ENCODE results near the gene CHST3.
"Not testable (repeated sequence)": the region's sequence is repeated elsewhere in the genome, so short reads cannot be mapped to it uniquely, and the experiment has no call there.

CHST3 gene

DNA sequence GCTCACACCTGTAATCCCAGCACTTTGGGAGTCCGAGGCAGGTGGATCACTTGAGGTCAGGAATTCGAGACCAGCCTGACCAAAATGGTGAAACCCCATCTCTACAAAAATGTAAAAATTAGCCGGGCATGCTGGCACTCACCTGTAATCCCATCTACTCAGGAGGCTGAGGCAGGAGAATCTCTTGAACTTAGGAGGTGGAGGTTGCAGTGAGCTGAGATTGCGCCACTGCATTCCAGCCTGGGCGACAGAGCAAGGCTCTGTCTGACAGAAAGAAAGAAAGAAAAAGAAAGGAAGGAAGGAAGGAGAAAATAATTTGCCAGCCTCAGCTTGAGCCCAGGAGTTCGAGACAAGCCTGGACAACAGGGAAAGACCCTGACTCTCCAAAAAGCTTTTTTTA lies 24.7 kb downstream of the CHST3 start:
- DNase-seq (ENCODE audit: extremely low read depth in 1 of 2, low read depth in 1 of 2) = not testable (repeated sequence)

DNA sequence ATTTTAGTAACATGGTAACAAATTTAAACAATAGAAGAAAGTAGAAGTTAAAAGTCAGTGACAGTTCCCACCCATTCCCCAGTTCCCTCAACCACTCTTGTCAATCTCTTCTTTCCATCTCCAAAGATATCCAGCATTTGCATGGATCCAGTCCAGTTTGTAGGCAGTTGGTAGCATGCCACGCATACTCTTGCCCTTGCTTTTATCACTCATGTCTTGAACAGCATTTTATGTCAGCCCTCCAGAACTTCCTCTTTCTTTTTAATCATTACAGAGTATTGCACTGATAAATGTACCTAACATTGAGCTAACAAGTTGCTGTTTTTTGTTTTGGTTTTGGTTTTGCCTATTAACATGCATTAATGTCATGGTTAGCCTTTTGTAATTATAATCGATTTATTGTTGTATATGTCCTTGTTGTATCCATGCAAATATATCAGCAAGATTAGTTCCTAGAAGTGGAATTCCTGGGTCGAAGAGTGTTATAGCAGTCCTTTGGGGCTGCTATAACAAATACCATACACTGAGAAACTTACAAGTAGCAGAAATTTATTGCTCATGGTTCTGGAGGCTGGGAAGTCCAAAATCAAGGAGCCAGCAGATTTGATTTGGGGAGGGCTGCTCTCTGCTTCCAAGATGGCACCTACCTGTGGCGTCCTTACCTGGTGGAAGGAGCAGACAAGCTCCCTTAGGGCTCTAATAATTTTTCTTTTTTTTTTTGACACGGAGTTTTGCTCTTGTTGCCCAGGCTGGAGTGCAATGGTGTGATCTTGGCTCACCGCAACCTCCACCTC lies 25.7 kb downstream of the CHST3 start:
- no peak for DNase-seq (ENCODE audit: extremely low read depth in 1 of 2, low read depth in 1 of 2)

DNA sequence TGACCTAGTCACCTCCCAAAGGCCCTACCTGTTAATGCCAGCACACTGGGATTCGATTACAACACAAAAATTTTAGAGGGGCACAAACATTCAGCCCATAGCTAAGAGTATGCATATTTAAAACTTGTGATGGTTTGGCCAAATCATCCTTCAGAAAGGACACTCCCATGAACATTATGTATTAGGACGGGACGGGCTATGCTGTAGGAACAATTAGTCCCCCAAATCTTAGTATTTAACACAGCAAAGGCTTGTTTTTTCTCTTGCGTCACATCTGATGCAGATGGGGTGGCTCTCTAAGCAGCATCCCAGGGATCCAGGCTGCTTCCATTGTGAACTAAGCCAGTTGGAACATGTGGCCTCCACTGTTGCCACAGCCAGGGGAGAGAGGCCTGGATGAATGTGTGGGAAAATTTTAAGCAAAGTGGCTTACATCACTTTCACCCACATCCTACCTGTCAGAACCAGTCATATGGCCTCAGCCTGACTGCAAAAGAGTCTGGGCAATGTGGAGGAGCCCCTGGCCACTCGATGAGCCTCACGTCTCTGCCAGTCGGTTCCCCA lies 26.6 kb downstream of the CHST3 start:
- no peak for DNase-seq (ENCODE audit: extremely low read depth in 1 of 2, low read depth in 1 of 2)

DNA sequence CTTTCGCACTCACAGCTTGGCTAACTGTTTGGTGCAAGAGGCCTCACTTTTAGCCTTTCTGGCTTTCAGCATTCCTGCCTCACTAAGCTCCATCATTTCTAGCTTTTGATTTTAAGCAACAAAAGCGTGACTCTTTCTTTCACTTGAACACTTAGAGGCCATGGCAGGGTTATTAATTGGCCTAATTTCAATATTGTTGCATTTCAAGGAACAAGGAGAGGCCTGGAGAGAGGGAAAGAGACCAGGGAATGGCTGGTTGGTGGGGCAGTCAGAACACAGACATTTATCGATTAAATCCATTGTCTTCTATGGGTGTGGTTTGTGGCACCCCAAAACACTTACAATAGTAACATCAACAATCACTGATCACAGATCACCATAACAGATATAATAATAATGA lies 31.3 kb downstream of the CHST3 start:
- no peak for DNase-seq (ENCODE audit: extremely low read depth in 1 of 2, low read depth in 1 of 2)

DNA sequence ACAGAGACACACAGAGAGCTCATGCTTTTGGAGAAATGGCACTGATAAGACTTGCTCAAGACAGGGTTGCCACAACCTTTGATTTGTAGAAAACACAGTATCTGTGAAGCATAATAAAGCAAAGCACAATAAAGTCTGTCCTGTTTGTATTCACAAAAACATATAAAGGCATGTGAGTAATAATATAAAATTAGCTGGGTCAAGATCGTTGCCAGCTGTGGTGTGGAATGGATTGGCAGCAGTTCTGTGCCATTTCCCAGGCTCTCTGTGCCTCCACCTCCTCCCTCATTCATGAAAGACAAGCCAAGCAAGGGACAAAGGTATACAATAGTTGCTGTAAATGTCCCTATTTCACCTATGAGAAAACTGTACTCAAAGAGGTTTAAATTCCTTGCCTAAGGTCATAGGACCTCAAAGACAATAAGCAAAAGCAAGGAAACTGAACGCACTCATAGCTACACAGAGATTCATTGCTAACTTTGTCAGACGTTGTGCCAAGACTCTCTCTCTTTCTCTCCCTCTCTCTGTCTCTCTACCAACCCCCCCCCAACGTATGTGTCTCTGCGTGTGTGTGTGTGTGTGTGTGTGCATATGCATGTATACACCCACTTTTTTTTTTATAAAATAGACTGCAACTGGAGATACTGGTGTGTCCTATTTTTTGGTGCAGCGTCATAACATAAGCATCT lies 31.8 kb downstream of the CHST3 start:
- DNase-seq (ENCODE audit: extremely low read depth in 1 of 2, low read depth in 1 of 2) = no peak

DNA sequence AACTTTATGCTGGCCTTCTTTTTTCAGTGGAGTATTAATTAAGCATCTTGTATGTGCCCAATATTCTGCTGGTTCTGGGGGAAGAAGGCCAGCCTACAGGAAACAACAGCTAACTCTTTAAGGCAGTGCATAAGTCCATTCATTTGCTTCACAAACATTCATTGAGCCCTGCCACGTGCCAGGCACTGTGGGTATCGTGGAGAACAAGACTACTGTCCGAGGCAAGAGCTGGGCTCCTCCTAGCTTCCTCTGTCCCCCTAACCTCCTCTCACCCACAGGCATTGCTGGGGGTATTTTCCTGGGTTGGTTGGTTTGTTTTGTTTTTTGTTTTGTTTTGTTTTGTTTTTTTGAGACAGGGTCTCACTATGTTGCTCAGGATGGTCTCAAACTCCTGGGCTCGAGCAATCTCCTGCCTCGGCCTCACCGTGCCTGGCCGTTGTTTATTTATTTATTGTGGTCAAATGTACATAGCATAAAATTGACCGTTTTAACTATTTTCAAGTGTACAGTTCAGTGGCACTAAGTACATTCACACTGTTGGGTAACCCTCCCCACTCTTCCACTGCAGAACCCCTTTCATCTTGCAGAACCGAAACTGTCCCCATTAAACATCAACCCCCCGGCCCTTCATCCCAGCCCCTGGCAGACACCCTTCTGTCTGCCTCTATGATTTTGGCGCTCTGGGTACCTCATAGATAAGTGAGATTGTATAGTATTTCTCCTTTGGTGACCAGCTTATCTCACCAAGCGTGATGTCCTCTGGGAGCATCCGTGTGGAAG lies 32.6 kb downstream of the CHST3 start:
- DNase-seq (ENCODE audit: extremely low read depth in 1 of 2, low read depth in 1 of 2) = no peak

DNA sequence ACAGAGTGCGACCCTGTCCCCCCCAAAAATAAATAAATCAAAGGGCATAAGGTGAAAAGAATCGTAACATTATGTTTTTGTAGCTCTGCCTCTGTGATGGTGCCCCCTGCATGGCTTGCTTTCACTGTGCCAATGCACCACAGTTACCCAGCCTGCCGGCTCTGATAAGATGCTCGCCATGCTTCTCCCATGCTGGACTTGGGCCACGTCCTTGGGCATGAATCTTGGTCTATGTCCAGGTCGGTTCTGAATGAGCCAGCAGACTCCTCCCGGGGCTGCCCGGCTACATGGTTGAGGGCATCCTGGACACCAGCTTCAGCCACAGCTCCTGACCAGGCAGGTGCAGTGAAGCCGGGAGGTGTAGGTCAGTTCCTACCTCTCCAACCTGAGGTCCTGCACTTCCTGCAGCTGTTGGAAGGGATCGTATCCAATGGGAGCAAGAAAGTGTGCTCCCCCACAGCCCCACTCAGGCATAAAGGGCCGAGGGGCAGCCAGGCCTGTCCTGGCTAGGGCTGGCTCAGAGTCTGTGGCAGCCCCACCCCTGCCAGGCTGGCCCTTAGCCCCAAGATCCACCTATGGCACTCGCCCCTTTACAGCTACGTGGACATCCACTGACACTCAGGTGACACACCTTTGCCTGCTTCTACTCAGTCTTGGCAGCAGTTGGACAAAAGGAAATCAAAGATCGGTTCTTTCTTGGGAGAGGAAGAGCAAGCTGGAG lies 34.1 kb downstream of the CHST3 start:
- no peak for DNase-seq (ENCODE audit: extremely low read depth in 1 of 2, low read depth in 1 of 2)

DNA sequence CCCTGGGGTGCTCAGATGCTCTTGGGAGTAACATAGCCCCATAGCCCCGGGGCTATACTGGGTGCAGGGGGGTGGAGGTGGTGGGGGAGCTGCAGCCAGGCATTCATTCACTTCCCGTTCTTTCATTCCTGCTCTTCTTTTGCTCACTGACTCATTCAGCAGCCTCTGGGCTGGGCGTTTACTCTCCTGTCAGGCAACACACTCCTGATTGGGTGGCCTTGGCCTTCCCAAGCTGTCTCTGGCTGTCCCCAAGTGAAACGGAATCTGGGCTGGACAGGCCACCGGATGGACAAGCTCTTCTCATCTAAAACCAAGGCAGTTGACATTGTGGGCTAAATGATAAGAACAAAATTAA lies 34.6 kb downstream of the CHST3 start:
- DNase-seq (ENCODE audit: extremely low read depth in 1 of 2, low read depth in 1 of 2) = no peak

DNA sequence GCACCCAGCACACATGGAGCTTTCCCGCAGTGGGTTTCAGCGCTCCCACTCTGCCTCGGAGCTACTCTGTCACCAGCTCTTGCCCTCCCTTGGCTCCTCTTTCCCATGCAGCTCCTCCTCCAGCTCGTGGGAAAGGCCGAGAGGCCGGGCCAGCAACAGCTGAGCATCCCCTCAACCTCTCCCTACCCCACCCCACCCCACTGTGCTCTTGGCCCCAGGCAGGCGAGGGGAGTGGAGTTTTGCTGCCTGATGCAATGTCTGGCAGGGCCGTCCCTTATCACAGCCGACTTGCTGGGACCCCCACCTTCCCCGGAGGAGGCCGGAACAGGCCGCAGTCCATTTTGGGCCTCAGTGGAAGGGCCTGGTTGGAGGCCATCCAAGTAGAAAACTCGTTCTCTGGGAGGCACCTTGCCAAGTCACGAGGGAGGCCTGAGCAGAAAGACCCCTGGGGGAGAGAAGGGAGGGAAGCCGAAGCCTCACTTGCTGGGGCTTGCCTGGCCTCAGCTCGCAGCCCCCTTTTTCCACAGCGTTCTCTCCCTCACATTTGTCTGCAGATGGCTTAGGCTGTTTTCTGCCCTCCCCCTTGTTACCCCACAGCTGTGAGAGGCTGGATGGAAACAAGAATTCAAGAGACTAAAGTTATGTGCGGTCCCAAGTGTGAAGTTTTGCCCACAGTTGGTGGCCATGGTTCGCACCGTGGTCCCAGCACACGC lies 35.3 kb downstream of the CHST3 start:
- DNase-seq (ENCODE audit: extremely low read depth in 1 of 2, low read depth in 1 of 2) = no peak

DNA sequence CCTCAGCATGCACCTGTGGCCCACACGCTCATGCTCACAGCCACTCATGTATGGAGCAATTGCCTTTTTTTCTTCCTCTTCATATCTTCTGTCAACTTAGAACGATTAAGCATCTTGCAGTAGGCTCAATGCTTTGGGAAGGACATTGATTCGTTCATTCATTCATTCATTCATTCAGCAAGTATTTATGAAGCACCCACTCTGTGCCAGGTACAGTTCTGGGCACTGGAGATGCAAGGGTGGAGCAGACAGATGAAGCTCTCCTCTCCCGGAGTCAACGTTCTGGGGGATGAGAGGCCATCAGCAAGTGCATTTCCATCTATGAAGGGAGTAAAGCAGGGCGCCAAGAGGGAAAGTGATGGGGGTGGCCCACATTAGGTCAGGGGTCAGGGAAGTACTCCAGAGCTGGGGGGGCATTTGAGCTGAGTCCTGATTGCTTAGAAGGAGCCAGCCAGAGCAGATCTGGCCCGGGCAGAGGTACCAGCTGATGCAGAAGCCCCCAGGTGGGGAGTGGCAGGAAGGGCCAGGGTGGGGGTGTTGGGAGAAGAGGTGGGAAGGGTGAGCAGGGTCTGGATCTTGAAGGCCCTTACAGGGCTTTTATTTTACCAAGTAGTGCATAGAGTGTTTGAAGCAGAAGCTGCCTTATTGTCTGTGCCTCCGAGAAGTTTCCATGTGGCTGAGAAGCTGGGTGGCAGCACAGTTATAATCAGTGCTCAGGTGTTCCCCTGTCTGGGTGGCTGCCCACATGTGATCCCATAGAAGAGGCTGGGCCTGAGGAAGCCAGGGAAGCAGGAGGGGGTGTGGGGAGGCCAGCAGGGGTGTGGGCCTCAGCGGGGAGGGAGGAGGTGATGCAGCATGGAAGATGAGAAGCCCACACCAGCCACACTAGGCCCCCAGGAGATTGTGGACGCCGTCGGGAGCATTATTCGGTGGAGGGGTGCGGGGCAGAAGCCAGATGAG lies 36.2 kb downstream of the CHST3 start:
- no peak for DNase-seq (ENCODE audit: extremely low read depth in 1 of 2, low read depth in 1 of 2)

DNA sequence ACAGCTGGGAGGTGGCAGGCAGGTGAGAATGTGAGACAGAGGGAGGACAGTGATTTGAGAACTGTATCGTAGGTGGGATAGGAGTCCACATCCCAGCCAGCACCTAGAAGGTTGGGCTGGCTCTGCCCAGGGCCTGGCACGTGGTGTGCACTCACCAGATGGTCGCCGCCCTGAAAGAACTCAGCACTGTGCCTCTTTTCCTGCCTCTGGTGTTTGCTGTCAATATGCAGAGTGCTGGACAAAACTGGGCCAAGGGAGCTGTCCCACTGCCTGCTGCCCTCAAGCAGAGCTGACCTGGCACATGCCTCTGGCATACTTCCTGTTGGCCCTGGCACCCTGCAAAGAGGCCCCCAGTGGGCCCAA lies 36.8 kb downstream of the CHST3 start:
- no peak for DNase-seq (ENCODE audit: extremely low read depth in 1 of 2, low read depth in 1 of 2)

DNA sequence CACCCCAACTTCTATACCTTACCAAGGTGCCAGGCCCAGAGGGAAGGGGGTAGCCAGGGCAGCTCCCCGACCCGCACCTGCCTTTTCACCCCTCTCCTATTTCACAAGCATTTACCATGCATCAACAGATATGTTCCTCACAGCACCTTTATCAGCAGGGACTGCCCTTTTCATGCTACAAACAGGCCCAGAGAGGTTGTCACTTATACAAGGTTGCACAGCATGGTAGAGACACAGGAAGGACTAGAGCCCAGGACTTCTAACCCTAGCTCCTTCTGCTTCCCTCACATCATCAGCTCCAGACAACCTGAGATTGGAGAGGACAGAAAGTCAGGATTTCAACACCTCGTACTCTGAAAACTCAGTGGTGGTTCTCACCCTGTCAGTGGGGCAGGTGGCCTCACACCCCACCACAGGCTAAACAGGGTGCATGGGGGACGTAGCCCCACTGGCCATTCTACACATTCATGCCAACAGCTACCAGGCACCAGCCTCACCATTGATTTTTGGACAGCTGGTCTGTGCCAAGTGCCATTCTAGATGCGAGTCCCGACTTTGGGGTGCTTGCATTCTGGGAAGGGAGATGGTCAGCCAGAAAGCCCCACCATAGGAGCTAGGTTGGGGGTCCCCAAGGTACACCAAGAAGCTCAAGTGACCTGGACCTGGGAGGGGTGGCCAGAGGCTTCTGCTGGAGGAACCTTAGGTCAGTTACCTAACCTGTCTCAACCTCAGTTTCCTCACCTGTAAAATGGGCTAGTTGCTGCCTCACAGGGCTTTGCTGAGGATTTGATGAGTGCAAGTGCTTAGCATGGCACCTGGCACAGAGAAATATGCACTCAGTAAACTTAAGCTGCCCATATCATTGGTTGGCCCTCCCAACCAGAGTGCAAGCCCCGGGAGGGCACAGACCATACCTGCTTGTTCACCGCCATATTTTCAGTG lies 38.4 kb downstream of the CHST3 start:
- DNase-seq (ENCODE audit: extremely low read depth in 1 of 2, low read depth in 1 of 2) = no peak

DNA sequence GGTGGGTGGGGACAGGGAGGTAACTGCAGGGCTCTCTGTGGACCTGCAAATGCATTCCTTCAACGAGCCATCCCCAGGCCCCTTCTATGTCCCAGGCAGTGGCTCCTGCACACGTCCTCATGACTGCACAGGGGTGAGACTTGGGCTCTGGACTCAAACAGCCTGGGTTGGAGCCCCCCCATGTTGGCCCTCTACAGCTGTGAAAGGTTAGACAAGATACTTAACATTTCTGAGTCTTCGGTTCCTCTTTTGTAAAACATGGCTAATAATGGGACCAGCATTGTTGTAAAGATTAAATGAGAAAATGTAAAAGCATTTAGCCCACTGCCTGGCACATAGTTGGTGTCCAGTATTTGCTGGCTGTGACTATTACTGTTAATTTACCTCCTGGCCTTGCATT lies 41.8 kb downstream of the CHST3 start:
- DNase-seq (ENCODE audit: extremely low read depth in 1 of 2, low read depth in 1 of 2) = no peak

DNA sequence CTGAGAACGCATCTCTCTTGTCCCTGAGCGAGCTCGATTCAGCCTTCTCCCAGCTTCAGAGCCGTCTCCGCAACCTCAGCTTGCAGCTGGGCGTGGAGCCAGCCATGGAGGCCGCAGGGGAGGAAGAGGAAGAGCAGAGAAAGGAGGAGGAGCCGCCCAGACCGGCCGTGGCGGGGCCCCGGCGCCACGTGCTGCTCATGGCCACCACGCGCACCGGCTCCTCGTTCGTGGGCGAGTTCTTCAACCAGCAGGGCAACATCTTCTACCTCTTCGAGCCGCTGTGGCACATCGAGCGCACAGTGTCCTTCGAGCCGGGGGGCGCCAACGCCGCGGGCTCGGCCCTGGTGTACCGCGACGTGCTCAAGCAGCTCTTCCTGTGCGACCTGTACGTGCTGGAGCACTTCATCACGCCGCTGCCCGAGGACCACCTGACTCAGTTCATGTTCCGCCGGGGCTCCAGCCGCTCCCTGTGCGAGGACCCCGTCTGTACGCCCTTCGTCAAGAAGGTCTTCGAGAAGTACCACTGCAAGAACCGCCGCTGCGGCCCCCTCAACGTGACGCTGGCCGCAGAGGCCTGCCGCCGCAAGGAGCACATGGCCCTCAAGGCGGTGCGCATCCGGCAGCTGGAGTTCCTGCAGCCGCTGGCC lies 43.2 kb downstream of the CHST3 start:
- DNase-seq (ENCODE audit: extremely low read depth in 1 of 2, low read depth in 1 of 2) = no peak

DNA sequence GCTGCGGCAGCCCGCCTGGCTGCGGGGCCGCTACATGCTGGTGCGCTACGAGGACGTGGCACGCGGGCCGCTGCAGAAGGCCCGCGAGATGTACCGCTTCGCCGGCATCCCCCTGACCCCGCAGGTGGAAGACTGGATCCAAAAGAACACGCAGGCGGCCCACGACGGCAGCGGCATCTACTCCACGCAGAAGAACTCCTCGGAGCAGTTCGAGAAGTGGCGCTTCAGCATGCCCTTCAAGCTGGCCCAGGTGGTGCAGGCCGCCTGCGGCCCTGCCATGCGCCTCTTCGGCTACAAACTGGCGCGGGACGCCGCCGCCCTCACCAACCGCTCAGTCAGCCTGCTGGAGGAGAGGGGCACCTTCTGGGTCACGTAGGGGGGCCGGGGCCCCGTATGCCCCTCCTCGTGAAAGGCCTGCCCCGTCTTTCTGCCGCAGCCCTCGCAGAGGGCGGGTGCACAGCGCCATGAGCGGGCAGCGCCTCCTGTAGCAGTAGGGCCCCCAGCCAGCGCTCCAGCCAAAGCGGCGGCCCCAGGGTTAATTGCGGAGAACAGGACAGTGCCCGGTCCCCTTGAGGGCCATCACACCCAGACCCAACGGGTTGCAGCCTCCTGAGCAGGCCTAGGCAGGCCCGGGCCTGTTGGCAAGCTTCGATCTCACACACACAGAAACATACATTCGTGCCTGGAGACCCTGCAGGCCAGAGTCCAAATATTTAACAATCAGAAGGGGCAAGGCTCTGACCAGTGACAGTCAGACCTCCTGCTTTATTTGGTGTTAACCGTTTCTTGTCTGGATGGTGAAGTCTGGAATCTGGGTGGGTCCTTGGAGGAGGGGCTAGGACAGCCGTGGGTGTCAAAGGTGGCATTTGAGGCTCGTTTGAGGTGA lies 44.1 kb downstream of the CHST3 start:
- no peak for DNase-seq (ENCODE audit: extremely low read depth in 1 of 2, low read depth in 1 of 2)

DNA sequence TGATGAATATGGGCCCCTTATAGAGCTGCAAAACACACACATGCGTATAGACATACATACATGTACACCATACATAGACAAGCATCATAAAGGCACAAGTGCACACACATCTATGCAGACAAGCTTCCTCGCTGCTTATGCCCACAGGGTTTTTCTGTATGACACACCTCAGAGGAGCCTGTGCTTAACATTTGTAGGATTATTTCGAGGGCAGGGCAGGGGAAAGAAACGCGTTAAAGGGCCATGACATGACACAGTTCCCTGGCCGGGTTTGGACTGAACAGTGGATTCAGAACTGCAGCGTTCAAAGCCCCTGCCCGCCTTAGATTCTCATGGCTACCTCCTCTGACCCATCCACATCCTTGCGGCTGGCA lies 44.8 kb downstream of the CHST3 start:
- DNase-seq (ENCODE audit: extremely low read depth in 1 of 2, low read depth in 1 of 2) = no peak

Data from stimulated activated CD8-positive, alpha-beta memory T cell treated with anti-CD3 and anti-CD28 coated beads, Interleukin-7, amount 100 ng/mL, for 48 hours (primary cell).